Suprapubic skin (tissue), 3 donors: ENCODE results near the gene PGRMC2.

Source experiments
- CTCF ChIP-seq, 2 donors: fragments of 200-600 bp in 1 of 2; fragments of 450-650 bp in 1 of 2; sonication (generic) in 1 of 2; IDR thresholded peaks; one replicate each; pipeline ENCODE4 v1.5.1; 2016 to 2019; ENCODE audit warnings: antibody characterized with exemption in 2 of 2, mild to moderate bottlenecking in 1 of 2, moderate library complexity in 1 of 2
- EP300 ChIP-seq: sonication (generic); formaldehyde crosslinking; IDR thresholded peaks from one replicate; pipeline ENCODE4 v1.6.1; 2017; ENCODE audit warnings: antibody characterized with exemption
- POLR2A ChIP-seq, 2 donors: fragments of 450-650 bp; IDR thresholded peaks; one replicate each; pipeline ENCODE4 v1.6.1; 2017; ENCODE audit warnings: antibody characterized with exemption in 2 of 2, mild to moderate bottlenecking in 2 of 2, moderate library complexity in 2 of 2

DNA sequence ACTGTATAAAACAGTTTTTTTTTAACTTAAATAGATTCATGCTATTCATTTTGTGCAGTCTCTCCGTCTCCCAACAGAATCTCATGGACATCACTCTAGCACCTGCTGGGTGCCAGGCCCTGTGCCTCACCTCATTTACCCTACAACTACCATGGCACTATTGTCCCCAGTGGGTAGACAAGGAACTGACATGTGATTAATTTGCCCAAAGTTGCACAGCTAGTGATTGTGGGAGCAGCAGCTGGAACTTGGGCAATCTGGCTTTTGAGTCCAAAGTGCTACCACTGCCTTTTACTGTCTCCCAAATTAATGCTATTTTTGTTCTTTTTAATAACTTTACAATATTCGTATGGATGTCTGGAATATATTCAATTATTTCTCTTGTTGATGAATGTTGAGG is 11.2 kb upstream of the PGRMC2 start:
- no peak for TF ChIP-seq EP300
- no peak for TF ChIP-seq CTCF (IDR thresholded peaks at IDR 0.05)
- TF ChIP-seq POLR2A (IDR thresholded peaks at IDR 0.05): no peak
